ENCODE measurements around the gene DNTT.

Gene DNTT

DNA sequence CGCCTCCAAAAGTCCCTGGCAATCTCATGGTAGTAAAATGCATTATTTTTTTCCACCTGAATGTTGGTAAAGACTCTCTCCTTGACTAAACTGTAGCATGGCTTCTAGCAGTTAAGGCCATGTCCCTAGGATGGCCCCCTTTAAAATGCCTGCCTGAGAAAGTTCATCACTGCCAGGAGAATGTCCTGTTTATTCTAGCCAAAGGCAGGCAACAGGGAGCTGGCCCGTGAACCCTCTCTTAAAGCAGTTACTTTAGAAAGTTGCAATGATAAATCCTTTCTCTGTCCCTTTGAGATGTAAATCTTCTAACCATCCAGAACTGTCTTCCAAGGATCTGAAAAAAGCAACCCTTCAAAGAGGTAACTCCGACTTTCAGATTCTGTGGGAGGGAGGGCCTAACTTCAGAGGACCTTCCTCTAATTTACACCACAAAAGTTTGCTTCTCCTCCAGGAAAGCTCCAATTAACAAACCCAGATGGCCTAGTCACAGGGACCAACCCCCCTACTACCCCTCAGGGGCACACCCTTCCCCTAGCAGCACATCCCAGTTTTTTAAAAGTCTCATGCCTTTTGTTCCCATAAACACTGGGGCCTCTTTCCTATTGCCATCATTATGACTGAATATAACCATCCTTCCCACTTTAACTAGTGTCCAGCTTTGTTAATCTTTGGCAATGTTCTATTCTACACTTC is 5.5 kb downstream of the DNTT start:
- no peak for DNase-seq (ENCODE audit: low read depth, low spot score)

DNA sequence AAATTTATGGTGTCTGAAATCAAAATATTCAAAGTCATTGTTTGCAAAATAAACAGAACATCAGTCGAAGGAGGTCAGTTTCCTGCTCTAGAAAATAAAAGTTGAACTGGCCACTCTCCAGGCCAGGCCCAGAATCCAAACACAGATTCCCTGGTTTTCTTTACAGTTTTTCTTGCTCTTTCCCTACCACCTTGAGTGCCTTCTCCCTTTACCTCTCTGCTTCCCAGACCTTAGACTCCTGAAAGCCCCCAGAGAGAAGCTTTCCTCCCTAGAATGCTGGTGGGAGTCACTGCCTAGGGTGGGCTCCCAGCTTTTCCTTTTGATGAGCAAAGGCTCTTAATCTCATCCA is 6.1 kb downstream of the DNTT start:
- no peak for DNase-seq (ENCODE audit: low read depth, low spot score)

DNA sequence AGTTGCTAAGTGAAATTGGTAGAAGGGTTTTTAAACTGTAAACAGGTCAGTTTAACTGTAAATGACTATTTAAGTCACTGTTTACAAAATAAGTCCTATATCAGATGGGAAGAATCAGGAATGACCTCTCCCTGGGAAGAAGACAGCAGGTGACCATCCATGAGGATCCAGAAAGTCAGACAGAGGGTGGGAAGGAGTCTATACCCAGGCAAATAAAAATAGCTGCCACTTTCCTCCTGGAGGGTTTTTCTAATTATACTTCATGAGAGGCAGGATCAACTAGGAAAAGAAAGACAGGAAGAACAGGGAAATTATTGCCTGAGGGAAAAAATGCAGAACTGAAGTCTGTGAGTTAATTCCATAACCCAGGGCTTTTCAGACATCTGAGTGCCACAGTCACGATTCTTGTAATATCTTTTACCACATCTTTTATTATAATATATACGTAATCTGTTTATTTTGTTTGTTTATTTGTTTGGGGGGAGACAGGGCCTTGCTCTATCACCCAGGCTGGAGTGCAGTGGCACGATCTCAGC is 7.0 kb downstream of the DNTT start:
- DNase-seq (ENCODE audit: low read depth, low spot score): no peak

DNA sequence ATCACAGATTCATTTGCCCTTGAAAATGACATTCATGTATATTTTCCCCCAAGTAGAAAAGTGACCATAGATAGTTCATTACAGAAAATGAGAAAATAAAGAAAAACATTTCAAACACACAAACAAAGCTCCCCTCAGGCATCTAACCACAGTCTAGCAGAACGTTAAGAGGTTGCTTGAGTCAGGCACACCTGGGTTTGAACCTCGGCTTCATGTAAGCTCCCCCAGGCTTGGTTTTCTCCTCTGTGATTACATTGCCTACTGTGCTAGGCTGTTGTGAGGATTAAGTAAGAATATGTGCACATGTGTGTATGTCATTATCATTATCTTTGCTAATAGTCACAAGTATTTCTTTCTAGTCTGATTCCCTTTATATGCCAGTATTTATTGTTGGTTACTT is 9.1 kb downstream of the DNTT start:
- DNase-seq (ENCODE audit: low read depth, low spot score): no peak

DNA sequence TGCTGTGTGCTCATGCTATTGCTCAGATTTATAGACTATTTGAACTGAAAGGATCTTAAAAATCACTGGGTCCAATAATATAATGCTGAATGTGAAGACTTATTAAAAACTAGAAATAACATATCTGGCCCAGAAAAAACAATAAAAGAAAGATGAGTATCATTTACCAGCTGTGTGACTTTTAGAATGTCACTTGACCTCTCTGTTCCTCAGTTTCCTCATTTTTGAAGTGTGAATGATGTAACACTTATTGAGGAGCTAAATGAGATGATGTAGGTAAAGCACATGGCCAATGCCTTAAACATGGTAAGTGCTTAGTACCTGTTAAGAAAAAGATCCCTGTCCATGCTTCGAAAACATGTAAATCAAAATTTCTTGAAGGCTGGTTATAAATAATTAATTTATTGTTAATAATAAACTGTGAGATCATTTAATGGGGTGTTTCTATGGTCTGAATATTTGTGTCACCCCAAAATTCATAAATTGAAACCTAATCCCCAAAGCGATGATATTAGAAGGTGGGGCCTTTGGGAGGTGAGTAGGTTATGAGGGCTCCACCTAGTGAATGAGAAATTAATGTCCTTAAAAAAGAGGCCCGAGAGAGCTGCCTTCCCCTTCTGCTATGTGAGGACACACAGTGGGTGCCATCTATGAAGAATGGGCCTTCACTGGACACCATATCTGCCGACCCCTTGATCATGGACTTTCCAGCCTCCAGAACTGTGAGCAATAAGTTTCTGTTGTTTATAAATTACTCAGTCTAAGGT is 13.0 kb downstream of the DNTT start:
- DNase-seq (ENCODE audit: low read depth, low spot score): no peak

DNA sequence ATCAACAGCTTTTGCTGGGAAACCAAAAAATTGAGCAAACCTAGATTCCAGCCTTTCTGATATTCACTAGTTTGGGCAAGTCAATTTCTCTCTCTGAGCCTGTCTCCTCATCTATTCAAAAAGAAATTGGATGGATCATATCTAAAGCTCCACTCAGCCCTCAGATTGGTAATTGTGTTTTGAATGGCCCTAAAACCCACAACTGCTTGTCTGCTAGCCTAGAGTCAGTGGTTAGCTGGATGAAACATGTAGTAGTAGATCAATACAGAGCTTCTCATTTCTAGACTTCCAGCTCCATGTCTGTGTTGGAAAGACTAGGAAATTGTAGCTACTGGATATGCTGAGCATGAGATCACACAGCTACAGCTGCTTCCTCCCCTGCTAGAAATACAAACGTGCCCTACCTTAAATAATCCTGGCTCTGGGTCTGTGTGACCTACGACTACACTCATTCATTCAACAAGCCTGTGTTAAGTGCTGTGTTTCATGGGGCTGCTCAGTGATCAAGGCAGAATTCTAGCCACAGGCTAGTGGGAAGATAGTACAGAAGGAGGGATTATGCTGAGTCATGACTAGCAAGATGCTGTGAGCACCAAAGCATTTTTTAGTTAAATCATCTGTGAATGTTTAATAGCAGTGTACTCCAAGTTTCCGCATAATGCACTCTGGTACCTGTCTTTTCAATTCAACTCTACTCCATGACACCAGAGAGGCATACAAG is 15.7 kb downstream of the DNTT start:
- no peak for DNase-seq (ENCODE audit: low read depth, low spot score)

DNA sequence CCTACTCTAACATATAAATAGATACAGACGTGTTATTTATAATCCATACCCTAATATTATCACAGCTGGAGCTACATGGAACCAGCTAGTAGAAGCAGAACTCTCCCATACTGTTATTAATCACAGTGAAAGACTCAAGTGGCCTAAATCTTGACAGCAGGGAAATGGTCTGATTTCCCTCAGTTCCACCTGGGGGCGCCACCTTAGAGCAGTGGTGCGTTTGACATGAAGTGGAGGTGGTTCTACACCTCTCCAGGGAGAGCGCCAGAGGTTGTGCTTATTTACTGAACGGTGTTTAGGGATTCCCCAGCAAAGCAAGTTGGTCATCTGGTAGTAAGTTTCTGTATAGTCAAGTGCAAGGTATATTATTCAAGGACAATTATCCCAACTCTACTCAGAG is 17.6 kb downstream of the DNTT start:
- no peak for DNase-seq (ENCODE audit: low read depth, low spot score)

DNA sequence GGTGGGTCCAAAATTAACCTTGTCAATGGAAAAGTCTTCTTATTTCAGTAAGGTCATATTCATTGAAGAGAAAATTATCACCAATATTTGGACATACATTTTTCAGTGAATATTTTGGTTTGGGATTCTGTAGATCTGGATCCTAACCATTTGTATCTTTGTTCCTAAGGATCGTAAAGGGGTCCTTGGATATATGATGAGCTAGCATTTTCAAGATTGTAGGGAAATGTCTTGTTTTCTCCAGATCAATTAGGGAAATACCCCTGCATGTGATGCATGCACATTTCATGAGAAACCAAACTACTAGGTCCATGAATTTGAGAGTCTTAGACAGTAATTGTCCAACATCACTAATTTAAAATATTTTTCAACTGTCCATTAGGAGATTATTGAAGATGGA is 18.0 kb downstream of the DNTT start:
- no peak for DNase-seq (ENCODE audit: low read depth, low spot score)

DNA sequence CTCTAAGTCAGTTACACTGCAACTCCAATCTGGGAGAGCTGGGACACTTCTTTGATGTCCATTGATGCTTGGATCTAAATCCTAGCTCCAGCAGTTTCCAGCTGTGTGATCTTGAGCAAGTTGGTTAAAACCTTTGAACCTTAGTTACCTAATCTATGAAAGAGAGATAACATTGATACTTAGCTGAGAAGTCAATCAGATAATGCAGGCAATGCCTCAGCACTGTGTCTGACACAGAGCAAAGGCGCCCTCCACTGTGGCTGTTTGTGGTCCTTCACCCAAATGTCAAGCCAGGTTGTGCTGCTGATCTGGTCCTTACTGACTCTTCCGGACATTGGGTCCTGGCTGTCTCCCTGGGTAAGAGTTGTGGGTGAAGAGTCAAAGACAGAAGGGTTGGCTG is 20.2 kb downstream of the DNTT start:
- no peak for DNase-seq (ENCODE audit: low read depth, low spot score)

DNA sequence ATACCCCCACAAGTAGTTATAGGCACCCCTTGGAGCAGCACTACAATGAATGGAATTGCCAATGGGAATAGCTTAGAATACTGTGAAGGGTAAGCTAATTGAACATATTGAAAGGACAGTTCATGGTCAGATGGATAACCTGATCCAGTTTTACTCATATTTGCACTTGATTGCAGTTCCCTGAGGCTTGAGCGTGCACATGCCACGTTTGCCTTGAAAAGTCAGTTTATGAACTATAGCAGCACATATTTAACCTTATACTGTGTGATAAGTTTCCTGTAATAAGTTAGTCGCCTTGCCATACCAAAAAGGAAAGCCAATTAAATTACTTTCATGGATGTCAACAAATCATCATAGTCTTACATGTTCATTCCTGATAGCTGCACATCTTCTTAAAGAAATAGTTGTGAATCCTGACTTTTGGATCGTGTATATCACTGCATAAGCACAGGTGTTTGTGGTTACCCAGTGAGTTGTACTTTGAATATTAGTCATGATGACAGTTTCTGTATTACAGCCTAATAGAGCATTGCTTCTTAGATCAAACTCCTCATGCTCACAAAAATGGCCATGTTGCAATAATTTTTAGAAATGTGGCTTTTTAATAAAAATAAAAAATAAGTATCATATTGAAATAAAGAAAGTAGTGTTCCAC is 21.6 kb downstream of the DNTT start:
- no peak for DNase-seq (ENCODE audit: low read depth, low spot score)

DNA sequence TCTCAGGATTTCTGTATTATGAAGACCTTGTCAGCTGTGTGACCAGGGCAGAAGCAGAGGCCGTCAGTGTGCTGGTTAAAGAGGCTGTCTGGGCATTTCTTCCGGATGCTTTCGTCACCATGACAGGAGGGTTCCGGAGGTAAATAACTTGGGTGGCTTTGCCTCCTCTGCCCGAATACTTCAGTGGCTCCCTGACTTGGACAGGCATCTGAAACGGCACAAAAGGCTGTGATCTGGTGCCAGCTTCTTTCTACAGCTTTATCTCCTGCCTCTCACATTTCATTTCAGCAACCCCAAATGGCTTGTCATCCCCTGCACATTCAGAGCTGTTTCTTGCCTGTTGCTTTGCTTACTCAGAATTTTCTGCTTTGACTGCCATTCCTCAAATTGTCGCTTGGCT is 23.2 kb downstream of the DNTT start:
- DNase-seq (ENCODE audit: low read depth, low spot score): no peak

DNA sequence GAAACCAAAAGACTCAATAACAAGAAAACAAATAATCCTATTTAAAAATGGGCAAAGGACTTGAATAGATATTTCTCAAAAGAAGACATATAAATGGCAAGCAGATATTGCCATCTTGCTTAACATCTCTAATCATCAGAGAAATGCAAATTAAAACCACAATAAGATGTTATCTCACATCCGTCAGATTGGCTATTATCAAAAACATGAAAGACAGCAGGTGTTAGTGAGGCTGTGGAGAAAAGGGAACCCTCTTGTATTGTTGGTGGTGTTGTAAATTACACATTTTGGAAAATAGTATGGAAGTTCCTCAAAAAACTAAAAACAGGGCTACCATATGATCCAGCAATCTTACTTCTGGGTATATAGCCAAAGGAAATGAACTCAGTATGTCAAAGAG is 28.9 kb downstream of the DNTT start:
- no peak for DNase-seq (ENCODE audit: low read depth, low spot score)

DNA sequence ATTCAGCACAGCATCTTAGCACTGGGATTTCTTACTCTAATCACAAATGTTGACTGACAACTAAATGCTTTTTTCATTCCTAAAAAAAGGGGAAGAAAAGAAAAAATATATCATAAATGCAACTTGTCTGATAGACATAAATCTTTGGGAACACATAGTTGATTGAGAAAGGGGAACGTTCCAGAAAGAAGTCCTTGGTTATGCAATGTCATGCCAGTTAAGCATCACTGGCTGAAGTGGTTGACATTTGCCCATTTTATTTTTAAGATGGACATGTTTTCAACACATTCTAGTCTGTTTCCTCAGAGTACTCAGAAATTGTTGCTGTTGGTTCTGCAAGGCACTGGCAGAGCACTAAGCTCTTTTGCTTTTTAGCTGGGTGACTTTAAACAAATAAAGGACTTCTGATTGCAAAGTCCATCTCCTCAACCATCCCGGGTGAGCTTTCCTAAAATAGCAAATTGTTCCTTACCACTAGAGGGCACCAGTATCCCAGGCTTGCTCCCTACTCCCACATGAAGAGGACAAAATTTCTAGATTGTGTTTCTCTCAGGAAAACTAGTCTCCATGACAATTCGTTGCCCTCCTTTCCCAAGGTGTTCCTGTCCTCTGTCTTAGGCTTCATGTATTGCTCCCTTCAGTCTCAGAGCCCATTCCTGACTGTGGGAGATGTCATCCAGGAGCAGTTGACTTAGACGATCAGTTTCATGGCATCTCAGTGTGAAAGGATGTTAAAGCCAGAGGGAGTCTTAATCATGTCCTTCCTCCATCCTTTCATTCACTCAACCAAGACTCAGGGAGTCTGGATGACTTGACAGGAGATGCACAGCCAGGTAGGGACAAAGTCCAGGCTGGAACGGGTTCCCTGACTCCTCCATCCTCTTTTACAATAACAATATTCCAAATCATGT is 30.6 kb downstream of the DNTT start:
- DNase-seq (ENCODE audit: low read depth, low spot score): peak; percentile 13

DNA sequence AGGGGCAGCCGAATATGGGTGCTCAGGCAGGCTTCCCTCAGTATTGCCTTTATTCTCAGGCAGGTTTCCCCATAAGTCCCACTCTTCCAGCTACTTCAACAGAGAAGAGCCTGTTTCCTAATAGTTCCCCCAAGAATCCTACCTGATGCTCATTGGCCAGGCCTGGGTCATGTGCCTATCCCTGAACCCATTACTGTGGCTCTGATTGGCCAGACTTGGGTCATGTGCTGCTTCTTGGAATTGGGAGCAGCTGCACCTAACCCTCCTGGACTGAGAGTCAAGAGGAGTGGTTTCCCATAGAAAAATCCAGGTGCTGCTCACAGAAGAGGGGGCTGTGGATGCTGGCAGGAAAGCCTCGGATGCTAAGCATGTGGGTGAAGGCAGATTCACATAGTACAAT is 32.9 kb downstream of the DNTT start:
- DNase-seq (ENCODE audit: low read depth, low spot score): no peak

DNA sequence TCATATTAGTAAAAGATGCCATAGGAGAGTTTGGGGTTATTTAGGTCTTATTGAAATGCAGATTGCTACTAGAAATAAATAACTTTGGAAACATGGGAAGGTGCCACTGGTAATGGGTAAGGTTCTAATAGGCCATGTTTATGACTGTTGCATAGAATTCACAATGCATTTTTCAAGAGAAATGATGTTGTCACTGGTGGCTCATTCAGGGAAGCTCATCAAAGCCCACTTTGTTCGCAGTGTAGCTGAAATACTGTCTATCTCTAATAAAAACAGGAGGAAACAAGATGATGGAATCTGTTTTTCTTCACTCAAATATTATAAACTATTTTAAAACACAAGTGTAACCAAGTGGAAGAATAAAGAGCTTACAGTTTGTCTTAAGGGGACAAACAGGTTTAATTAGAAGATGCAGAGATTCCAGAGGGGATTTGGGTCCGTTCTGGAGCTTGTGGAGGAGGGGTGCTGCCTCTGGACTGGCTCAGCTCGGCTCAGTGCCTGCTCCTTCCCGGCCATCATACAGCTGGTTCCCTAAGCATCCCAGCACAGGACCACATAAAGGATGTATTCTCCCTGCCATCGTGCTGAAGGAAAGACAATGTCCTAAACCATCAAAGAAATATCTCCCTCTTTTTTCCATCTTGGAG is 34.2 kb downstream of the DNTT start:
- no peak for DNase-seq (ENCODE audit: low read depth, low spot score)

DNA sequence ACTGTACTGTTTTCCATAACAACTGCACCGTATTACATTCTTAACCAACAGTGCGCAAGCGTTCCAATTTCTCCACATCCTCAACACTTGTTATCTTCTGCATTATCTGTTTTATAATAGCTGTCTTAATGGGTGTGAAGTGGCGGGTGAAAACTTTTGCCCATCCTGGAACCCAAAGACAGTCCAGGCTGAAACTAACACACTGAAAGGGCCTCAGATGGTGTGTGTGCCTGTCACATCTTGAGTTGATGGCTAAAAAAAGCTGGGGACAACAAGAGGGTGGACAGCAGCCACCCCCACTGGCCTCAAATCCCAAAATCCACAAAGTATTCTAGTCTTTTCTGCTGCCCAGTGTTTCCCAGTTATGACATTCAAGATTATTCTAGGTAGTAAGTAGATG is 35.1 kb downstream of the DNTT start:
- DNase-seq (ENCODE audit: low read depth, low spot score): no peak

DNA sequence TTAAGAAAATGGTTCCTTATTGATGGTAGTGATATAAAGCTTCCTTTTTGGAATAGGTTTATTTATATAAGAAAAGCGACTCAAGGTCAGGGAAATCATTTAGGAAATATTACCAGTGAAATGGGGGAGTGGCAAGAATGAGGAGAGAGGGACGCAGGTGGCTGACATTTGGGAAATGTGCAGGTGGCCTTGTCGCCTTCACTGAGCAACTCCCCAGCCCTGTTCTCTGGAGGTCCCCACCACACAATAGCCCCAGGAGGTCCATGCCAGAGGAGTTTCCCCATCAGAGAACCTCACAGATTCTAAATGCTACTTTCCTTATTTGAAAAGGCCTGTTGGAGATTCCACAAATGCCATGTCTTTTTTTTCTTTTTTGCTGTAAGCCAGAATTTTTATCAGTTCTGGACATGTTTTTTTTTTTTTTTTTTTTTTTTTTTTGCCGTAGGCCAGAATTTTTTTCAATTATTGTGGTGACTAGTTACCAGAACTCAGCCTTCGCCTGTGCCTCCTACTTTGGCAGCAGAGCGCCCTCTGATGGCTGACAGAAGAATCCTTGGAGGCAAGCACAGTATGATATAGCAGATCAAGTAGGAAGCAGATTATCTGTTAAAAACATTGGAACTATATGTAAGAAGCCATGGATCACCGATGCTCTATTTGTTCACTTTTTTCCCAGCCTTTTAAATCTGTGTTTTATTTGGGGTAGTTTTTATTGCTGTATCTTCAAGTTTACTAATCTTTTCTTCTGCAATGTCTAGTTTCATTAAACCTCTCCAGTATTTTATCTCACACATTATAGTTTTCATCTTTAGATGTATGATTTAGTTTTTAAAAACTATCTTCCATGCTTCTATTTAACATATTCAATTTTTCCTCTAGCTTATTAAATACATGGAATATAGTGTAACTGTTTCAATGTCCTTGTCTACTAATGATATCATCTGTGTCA is 36.0 kb downstream of the DNTT start:
- peak; percentile 18 for DNase-seq (ENCODE audit: low read depth, low spot score)

DNA sequence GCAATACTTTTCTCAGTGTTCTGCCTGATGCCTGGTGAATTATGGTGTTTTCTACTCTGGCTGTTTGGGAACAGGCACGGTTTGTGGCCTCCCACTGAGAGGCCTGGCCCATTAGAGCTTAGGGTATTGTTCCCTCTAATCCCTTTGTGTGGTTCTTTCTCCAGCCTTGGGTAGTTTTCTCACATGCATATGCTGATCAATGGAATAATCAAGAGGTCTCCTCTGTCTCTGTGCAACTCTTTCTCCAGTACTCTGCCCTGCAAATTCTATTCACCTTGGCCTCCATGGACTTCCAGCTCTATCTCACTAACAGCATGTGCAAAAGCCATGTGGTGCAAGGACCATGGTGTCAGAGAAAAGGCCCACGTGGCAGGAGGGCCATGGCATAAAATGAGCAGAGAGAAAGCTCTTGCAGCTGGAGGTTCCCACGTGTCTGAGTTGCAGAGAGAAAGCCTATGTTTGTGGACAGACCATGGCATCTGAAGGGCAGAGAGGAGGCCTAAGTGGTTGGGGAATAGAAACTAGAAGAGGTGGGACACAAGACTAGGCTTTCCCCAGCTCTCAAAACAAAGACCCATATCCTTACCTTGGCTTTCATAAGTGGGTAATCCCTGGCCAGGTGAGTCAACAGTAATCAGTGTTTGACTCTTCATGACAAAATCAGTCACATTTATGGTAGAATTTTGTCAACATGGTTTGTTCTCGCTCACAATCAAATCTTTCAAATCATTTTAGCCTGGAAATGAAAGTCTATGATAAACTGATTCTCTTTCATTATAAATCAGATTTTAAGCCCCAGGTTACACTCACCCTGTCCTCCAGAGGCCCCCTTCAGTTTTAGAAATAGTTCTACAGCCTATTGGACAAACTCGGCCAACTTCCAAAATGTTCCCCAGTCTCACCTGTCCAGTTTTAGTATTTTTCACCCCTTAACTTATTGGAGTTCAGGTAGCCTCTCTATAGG is 37.3 kb downstream of the DNTT start:
- DNase-seq (ENCODE audit: low read depth, low spot score): no peak
